Fibroblast of lung (primary cell): ENCODE results near the gene RUBCNL.

Source experiments
- EZH2 ChIP-seq: IDR thresholded peaks from 2 replicates; pipeline ENCODE4 v1.5.1; 2012; ENCODE audit warnings: low read length, control low read depth, mild to moderate bottlenecking; ENCODE audit errors: missing control alignments
- TF ChIP-seq, protein P1 (sequence below), 2 donors: IDR thresholded peaks in 1 of 2; conservative IDR thresholded peaks in 1 of 2; 1 replicate in 1 of 2; 2 replicates in 1 of 2; pipeline ENCODE4 v1.5.1; 2011 to 2012; ENCODE audit warnings: low read length in 2 of 2, control low read depth in 1 of 2, inconsistent platforms in 1 of 2, low read depth in 1 of 2, mild to moderate bottlenecking in 1 of 2

- TF ChIP-seq, protein P1, sequence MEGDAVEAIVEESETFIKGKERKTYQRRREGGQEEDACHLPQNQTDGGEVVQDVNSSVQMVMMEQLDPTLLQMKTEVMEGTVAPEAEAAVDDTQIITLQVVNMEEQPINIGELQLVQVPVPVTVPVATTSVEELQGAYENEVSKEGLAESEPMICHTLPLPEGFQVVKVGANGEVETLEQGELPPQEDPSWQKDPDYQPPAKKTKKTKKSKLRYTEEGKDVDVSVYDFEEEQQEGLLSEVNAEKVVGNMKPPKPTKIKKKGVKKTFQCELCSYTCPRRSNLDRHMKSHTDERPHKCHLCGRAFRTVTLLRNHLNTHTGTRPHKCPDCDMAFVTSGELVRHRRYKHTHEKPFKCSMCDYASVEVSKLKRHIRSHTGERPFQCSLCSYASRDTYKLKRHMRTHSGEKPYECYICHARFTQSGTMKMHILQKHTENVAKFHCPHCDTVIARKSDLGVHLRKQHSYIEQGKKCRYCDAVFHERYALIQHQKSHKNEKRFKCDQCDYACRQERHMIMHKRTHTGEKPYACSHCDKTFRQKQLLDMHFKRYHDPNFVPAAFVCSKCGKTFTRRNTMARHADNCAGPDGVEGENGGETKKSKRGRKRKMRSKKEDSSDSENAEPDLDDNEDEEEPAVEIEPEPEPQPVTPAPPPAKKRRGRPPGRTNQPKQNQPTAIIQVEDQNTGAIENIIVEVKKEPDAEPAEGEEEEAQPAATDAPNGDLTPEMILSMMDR (conservative IDR thresholded peaks at IDR 0.05 in 1 of 2, IDR thresholded peaks at IDR 0.05 in 1 of 2; ENCODE audit: low read depth in 1 of 2, low read length in 2 of 2): no peak
- no peak for TF ChIP-seq EZH2
Measured at GRCh38 chr13:46355088-46355468, 32.0 kb downstream of the RUBCNL start.
